GM19438 (cell line): ENCODE measurements around the gene RIPK1.
A peak's percentile ranks its signal among the peaks of the same experiment; 100 is the strongest.
"Not testable (repeated sequence)": the region's sequence is repeated elsewhere in the genome, so short reads cannot be mapped to it uniquely, and the experiment has no call there.

Experiments
- ATAC-seq: cut with Tn5 transposase; IDR thresholded peaks from one replicate; pipeline ENCODE4 v1.9.1; 2021; ENCODE audit warnings: low read depth; ENCODE audit not compliant: unreplicated experiment

Gene RIPK1

DNA sequence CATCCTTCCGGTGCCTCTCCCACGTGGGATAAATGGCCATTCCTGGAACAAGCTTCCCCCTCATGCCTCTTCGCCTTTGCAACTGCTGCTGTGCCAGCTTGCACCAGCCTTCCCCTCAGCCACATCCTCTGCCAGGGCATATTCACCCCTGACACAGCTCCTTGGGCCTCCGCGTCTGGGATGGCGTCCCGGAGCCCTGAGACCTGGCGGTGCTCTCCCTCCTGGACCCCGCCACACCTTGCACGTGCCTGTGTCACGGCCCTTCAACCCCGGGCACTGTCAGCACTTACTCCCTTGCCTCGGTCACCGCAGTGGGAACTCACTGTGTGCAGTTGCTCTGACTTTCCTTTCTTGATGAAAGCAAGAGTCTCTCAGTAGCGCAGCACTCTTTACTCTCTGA, 63.4 kb downstream of the RIPK1 start:
- no peak for ATAC-seq

DNA sequence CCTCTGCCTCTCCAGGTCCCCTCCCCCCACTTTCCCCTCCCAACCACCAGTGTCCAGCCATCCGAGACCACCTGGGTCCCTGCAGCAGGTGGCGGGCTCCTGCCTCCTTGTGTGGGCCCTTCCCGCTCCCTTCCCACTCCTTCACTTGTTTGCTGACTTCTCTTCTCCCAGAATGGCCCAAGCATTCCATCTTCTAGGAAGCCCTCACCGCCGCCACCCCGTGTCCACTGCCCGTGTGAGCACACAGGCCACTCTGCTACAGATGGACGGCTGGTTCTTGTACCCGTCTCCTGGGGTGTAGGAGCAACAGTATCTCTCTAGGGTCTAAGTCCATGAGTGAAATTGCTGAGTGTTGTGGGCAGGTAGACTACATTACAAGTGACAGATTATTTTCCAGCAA, 65.2 kb downstream of the RIPK1 start:
- no peak for ATAC-seq

DNA sequence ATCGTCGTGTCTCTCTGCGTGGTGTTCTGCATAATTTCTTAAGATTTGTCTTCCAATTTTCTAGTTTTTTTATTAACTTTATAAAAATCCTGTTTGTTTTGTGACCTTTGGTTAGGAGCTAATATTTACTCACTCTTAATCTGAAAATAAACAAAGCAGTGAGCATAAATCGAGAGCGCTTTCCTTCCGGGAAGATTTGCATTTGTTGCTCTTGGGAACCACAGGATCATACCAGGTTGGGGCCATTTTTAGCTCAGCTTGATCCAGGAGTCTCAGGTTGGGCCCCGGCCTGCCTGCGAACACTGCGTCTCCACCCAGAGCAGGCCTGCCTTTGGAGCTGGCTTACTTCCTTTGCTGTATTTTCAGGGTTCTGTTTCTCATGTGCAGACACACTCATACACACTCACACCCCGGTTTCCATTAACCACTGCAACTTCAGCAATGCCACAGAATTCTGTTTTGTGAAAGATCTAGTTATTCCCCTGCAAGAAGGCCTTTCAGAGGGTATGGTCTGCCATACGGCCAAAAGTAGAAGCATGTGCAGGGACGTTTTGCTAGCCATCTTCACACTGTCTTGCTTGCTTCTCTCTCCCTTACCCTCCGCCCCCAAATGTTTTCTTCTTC, 67.5 kb downstream of the RIPK1 start:
- no peak for ATAC-seq

DNA sequence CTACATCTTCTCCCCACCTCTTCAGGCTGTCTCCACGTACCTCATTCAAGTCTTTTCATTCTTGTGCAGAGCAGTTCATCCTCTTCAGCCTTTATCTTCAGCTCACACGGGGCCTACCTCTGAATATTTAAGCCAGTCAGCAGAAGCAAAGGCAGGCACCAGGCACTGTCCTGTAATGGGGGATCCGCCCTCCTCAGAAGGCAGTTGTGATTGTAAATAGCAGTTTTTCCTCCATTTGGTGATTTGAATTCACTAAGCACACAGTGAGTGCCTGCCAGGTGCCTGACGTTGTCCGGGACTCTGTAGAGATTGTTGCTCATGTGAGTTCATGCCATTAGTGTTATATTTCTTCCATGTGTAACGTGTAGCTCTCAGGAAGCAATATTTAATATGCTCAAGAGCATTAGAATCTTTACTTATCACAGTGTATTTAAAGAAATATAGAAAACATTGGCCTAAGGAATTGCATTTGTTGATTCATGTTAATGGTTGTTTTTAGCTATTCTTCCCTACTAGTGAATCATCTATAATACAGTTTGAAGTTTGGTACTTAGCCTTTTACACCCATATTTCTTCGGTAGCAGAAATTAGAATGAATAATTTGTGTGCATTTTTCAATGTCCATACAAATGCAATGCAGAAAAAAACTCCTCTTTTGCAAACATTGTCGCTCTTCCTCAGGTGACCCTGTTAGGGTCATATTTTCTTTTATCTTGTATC, 68.2 kb downstream of the RIPK1 start:
- no peak for ATAC-seq

DNA sequence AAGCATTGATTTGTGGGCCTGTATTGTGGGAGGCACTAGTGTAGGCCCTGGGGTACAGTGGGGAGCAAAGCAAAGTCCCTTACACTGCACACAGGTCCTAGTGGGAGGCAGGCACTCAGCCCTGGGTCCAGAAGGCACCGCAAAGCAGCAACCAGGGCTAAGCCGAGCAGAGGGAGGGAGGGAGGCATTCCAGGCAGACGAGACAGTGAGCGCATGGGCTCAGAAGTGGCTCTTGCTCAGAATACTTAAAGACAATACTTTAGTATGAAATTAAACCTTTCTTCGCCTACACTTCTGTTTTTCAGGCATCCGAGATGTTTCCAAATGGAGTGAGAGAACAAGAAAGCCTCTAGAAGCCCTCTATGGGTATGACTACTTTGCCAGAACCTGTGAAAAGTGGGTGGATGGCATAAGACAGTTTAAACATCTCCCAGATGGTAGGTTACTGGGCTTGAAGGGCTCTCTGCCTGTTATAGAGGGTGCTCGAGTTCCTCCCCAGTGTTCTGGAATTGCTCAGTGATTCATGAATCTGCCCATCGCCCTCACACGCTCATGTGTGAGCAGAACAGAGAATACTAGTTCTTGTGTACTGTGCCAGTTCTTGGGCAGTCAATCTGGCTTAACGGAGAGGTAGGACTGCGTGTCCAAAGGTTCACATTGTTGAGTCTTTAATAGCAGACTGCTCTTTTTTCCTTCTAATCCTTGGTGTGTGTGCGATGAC, 68.9 kb downstream of the RIPK1 start:
- ATAC-seq = no peak

DNA sequence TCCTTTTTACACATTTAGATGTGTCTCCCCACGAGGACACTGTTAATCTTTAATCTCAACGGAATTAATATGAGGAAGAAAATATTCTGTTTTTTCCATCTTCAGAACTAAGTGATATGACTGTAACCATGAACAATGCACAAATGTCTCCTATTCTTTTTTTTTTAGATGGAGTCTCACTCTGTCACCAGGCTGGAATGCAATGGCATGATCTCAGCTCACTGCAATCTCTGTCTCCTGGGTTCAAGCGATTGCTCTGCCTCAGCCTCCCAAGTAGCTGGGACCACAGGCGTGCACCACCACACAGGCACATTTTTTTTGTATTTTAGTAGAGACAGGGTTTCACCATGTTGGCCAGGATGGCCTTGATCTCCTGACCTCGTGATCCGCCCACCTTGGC, 69.6 kb downstream of the RIPK1 start:
- not testable (repeated sequence) for ATAC-seq

DNA sequence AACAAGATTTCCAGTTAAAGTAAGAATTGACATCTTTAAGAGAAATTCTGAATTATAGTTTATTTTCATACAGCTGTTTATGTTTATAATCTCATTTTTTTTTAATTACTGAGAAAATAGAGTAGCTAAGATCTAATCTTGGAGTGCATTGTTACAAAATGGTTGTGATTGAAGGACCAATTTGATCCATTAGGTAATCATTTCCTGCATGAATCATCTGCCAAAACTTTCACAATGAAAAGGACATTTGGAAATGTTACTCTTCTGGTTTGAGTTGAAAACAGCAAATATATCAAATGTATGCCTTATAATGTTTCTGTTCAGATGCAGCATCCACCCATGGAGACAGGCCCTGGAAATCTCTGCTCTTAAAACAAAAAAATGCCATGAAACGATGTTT, 70.0 kb downstream of the RIPK1 start:
- no peak for ATAC-seq

DNA sequence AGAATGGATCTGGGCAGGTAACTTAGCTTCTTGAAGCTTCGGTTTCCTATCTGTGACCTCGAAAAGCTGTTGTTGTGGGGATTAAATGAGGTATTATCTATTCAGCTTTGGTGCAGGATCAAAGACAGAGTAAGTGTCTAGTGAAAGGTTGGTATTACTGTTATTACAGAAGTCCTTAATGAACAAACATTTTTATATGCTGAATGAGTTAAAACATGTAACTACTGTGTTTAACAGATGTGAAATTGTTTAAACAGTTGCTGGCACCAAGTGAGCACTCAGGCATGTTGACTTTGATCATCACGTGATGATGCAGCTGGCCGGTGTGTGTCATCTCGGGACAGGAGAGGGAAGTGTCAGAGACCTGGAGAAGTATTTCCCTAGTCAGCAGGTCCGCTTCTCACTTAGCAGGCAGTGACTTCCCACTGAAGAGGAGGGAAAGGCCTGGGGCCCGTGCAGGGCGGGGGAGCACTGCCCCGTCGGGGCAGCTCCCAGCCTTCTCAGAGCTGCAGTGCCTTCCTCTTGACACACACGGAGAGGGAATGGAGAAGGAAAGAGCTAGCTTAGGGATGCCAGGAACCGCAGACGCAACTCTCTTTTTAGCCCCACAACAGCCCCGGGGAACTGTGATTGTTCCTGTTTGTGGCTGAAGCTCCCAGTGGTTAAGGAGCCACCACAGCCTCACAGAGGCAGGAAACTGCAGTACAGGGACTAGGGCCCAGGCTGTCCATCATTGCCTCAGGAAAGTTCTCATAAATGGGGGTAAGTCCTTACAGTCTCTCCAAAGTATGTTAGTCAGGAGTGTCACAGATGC, 71.0 kb downstream of the RIPK1 start:
- no peak for ATAC-seq

DNA sequence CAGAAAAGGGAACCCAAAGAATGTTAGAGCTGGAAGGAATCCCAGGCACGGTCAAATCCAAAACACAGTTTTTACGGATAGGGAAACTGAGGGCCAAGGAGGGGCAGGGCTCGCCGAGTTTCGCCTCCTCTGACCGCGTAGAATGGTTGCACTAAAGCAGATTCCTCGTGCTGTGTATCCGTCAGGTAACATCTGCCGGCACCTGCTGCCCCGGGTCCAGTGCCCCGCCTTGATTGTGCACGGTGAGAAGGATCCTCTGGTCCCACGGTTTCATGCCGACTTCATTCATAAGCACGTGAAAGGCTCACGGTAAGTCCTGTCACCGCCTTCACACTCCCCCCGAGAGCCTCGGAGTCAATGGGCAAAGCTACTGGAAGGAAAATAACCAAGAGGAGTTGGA, 71.9 kb downstream of the RIPK1 start:
- ATAC-seq = no peak

DNA sequence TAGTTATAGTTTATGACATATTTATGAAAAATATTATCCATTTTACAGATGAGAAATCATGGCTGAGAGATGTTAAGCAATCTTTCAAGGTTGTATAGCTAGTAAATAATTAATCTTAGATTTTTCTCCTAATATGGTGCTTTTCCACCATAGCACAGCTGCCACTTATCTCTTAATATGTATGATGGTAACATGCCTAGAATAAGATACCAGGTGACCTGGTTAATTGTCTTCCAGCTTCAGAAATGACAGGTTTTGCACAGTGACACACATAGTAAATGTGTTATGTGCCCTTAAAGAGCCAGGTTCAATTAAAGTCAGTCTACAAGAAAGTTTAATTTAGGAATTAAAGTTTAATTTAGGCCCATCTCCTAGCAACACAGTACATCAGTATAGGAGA, 74.2 kb downstream of the RIPK1 start:
- ATAC-seq = no peak

DNA sequence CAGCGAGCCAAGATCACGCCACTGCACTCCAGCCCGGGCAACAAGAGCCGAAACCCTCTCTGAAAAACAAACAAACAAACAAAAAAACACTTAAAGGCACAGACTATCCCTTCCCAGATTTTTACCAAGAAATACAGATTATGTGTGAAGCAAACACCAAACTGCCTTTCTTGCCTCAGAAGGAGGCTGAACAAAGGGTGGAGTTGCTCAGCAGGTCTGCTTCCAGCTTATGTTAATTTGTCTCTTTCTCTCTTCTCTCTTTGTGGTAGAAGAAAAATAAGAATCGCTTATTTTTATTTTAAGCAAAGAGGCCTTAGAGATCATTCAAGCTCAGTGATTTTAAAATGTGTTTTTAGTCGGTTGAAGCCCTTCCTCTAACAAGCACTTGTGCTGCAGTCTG, 74.9 kb downstream of the RIPK1 start:
- no peak for ATAC-seq

DNA sequence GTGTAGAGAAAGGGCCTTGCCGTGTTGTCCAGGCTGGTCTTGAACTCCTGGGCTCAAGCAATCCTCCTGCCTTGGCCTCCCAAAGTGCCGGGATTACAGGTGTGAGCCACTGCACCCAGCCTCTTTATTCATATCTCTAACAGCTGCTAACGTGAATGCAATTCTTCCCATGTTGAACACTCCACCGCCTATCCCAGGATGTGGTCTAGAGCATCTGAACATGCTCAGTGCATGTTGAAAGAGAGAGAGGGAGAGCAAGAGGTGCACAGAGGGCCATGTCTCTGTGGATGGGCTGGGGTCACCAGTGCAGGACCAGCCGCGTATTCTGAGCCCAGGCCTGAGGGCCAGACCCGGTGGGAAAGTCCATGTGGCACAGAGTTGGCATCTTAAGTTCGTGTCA, 76.3 kb downstream of the RIPK1 start:
- no peak for ATAC-seq

DNA sequence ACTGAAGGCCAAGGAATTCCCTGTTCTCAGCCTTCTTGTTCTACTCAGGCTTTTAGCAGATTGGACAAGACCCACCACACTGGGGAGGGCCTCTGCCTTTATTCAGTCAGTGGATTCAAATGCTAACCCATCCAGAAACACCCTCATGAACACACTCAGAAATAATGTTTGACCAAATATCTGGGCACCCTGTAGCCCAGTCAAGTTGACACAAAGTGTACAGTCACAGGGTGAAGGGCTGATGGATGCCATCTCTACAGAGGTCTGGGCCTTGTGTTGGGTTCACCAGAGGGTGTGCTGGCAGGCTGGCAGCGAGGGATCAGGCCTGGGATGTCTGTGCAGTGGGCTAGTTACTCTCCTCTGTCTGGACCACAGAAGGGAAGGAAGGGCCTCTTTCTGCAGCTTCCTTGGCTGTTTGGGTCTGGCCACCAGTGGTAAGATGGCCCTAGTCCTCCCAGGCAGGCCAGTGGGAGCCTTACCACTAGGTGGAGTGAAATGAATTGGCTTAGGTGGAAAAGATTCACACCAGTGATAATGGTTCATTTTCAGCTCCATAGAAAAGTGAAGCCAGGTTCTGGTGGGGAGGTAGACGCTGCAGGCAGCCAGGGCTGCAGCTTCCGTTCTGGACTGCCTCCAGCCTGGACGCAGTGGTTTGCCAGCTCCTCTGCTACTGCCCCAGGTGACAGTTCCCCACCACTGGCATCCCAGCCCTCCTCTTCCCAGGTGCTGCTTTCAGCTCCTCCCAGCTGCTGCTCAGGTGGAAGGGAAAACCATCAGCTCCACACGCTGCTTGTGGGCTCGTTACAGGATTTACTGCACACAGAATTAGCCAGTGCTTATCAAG, 79.8 kb downstream of the RIPK1 start:
- ATAC-seq = no peak

DNA sequence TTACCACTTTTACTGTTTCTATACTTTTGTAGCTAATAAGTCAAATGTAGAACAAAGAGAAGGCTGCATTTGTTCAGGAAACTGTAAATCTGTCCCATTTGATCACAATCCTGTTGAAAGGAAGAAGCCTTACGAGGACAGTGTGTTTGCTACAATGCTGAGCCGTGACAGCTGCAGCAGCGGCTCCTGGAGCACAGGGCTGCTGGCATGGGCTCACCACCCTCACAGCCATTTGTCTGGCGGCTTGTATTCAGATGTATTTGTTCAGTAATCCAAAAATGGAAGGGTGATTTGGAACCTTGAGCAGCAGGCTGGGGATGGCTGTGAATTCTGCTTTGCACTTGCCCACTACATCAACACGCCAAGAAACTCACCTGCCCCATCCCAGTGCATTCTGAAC, 83.4 kb downstream of the RIPK1 start:
- no peak for ATAC-seq

DNA sequence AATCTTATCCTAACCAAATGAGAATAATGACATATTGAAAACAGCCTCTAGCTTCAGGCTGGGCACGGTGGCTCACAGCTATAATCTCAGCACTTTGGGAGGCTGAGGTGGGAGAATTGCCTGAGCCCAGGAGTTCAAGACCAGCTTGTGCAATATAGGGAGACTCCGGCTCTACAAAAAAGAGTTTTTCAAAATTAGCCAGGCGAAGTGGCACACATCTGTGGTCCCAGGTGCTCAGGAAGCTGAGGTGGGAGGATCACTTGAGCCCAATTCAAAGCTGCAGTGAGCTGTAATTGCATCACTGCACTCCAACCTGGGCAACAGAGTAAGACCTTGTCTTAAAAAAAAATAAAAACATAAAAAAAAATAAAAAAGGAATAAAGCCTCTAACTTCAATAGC, 84.4 kb downstream of the RIPK1 start:
- ATAC-seq = no peak

DNA sequence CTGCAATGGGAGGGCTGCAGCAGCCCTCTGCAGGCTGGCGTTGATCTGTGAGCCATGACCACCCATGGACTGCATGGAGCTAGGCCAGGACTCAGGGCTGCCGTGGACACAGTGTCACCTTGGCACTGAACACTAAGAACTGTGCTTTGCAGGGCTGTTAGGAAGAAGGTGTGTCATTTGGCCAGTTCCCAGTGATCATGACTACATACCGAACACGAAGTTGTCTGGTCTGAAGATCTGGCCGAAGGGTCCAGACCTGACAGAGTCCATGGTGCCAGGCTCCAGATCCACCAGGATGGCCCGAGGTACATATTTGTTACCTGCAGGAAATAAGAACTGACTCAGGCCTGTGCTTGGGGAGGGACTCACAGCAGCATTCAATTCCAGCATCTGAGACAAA, 87.1 kb downstream of the RIPK1 start:
- ATAC-seq = not testable (repeated sequence)

DNA sequence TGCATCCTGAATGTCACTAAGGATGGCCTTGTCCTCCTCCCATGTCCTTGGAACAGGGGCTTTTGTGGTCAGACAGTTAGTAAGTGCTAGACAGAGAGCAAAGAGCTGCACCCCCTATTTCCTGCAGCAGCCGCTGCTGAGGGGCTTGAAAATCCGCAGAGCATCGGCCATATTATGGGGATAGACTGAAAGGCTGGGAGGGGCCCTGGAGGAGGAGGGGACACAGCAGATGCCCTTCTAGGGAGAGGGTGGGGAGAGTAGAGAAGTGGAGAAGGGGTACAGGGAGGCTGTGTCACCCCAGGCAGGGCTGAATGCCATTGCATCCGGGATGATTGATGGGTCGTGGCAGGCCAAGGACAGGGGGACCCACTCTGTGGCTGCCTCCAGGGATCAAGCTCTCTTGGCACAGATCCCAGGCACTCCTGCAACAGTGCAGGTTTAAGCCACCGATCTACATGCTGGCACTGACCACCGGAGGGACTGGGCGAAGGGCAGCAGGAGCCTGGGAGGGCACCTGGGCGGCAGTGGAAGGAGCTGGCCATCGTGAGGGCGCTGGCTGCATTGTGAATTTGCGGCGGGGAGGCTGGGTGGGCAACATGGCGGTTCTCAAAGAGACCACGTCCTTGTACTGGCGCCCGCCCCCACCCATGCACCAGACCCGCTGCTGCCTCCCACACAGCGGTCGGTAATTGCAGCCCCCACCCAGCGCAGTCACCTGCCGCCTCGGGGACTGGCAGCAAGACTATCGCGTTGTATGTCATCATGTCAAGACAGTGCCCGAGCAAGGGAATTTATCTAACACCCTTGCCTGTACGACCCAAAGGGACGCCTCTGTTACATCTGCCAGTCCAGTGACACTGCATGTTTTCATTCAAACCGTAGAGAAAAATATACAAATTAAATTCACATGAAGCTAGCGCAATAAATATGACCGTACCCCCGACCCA, 88.2 kb downstream of the RIPK1 start:
- not testable (repeated sequence) for ATAC-seq

DNA sequence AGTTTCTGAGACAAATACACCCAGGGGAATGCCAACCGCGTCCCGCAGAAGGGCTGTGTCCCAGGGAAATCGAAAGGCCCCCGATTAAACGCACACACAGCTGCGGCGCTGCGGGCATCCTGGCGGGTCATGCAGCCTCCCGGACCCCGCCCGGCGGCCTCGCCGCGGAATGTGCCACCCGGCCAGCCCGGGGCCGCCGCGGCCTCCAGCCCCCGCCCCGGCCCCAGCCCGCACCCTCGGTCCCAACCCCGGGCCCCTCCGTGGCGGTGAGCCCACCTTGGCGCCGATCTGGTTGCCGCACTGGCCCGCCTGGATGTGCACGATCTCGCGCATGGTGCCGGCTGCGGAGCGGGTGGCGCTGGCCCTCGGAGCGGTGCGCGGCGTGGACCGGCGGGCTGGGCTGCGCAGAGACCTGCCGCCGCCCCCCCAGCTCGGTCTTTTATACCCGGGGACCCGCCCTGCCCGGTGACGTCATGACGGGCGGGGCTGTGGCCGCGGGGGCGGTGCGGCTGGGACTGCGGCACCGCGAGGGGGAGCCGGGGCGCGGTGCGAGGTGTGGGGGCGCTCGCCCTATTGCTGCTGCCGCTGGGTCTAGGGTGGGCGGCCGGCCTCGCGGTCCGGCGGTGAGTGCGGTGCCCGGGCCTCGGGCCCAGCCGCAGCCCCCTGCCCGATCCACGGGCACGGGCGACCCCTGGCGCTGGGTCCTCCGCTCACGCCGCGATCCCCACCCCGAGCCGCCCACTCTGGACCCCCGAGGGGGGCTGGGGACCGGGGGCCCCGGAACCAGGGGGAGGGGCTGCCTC, 89.0 kb downstream of the RIPK1 start, which contains the start of gene TUBB2A:
TUBB2A (minus strand) TSS at position 414 of the 803 bp plus-strand sequence; CDS start at position 333, 81 bp downstream.
- peak; percentile 80 for ATAC-seq
